GM18858 (cell line): Measurements from ENCODE around the gene MAP2K2.

Experiments
- ATAC-seq: cut with Tn5 transposase; IDR thresholded peaks from one replicate; pipeline ENCODE4 v1.9.1; 2021; ENCODE audit not compliant: unreplicated experiment

The MAP2K2 gene

DNA sequence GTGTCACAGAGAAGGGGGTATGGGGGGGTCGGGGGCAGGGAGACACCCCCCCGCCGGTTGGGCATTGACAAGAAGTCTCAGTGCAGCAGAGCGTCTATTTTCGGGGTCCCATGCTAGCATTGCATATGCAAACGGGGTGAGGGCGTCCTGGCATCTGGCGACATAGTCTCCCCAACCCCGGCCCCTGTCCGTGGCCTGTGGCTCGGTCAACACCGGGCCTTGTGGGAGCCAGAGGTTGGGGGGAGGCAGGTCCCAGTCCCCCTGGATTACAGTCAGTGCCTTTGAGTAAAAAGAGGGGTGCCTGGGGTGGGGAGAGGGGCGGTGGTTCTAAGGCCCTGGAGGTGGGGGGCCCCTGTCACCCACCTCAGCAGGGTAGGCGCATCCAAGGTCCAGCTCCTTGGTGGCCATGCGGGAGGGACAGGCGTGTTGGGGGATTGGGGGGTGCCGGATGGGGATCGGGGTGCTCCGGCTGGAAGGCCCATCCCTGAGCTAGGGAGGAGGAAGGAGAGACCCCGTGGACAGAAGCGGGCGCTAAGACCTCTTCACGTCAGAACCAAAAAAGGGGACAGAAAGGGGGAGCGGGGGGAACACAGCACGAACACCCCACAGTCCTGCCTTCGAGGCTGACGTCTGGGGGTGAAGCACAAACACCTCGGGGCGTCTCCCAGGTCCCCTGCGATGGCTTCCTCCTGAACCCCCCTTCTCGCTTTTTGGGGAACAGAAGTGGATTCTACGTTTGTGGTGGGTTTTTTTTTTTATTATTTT lies 78.1 kb downstream of the MAP2K2 start:
- ATAC-seq = no peak

DNA sequence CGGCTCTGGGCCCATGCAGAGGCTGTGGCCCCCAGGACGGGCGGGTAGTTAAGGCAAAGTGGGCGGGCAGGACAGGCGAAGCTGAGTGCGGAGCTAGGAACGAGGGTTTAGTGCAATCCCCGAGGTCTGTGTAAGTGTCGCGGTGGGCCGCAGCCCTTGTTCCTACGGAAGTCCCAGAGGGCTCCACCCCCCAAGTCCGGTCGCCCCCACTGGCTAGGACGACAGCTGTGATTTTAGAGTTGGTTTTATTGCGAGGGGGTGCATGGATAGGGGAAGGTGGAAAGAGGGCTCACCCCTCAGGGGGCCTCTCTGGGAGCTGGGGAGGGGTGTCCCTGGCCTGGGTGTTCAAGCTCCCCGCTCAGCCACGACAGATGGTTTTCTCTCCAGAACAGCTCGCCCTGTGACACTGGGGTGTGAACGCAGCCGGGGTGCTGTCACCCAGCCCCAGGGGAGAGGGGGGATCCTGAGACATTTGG lies 78.9 kb downstream of the MAP2K2 start:
- ATAC-seq = no peak

DNA sequence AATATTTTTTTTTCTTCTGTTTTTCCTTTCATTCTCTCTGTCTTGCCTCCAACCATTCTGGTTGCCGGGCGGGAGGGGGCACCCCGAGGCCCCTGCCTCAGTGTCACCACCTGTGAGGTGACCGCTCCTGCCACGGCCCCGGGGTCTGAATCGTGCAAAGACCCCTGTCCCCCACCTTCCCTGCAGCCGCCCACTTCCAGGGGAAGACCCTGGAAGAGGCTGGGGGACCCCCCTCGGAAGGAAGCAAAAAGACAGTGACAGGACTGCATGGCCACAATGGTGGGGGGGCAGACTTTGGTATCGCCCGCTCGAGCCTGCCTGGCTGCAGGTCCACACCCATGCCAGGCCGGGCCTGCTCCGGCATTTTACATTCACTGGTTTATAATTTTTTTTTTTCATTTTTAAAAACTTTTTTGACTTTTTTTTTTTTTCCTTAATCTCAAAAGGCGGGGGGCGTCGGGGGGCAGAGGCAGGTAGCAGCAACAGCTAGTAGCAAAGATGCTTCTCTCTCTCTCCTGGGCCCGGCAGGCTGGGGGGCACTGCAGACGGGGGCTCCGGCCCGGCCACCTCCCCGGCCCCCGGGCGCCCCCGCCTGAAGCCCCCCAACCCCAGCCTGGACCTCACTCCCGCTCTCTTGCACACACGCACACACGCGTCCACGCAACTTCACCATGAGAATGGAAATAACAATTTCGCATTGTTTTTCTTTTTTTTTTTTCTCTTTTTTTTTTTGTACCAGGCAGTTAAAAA lies 79.8 kb downstream of the MAP2K2 start:
- ATAC-seq = no peak

DNA sequence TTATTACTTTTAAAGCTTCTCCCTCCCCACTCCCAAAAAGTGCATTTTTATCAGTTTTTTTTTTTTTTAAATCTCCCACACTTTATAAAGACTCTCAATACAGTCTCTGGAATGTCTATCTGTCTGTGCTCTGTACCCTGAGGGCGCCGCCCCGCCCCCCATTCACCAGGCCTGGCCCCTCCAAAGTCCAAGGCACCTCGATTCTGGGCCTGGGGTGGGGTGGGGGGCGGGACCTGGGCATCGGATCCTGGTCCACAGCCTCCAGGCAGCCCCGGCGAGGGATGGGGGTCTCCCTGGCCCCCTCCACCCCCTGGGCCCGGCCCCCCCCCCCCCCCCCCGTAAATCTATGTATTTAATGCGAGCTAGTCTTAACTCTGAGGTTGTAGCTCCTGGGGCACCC lies 80.5 kb downstream of the MAP2K2 start:
- no peak for ATAC-seq

DNA sequence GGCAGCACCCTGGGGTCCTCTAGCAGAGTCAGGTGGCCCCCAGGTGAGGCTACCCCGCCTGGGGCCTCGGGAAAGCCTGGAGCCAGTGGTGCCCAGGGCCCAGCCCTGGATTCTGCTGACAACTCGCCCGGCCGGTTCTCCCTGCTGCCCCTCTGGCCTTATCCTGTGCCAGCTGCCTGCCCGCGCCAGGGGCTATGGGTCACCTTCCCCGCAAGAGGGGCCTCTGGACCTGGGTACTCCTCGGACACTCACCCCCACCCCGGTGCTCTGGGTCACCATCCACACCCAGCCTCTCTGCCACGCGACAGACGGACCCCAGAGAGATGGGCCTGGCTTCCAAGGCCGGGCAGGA lies 81.2 kb downstream of the MAP2K2 start:
- ATAC-seq = no peak

DNA sequence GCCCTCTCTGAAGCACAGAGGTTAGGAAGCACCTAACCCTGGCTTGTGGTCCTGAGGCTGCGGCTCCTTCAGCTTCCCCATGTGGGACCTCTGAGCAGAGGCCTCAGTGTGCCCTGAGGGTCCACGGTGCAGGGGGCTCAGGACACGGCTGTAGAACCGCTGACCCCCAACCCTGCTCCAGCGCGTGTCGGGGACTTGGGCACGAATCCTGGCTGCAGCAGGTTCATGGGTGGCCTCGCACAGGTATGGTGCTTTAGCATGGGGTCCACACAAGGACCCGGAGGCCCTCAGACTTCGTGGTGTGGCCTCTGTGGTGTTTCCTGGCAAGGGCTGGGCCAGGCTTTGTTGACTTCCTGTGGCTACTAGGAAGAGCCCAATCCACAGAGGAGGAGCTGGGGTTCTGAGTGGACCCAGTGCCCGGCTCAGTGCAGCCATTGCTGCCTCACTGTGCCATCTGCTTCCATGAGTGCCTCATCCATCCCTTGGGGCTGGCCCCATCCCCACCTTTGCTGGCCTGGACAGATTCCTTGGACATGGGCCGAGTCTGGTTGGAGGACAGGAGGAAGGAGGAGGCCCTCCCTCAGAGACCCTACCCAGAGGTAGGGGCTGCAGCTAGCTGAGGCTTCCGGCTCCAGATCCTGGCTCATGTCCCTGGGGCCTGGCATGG lies 81.7 kb downstream of the MAP2K2 start:
- no peak for ATAC-seq
